GM12878 (cell line): ENCODE data around the gene TEX261. TPM values are rescaled to one million over a fixed set of nuclear protein-coding genes. Genes with fewer than 3 reads are reported as not detected.

Experiments used
- ATAC-seq: fragments of 200-7000 bp; cut with Tn5 transposase; 3 replicates; pipeline ENCODE4 v1.9.1; 2020; ENCODE audit warnings: mild to moderate bottlenecking, moderate library complexity
- BruUV-seq: library from RNA; stranded (reverse); fragments of 400-500 nt; replicated peaks from 2 replicates; lab custom pipeline; 2021; lab: Mats Ljungman, UMichigan
- CTCF ChIA-PET: fragments of 300-600 bp; sonication (Branson Sonifier 250); formaldehyde crosslinking; extraction: SDS; loops from one replicate; lab custom pipeline; 2021; ENCODE audit warnings: inconsistent platforms; lab: Yijun Ruan, JAX
- POLR2A ChIA-PET: fragments of 350-600 bp; formaldehyde crosslinking; extraction: SDS; loops from one replicate; lab custom pipeline; 2021; ENCODE audit warnings: inconsistent platforms; lab: Charles Lee
- RAD21 ChIA-PET: fragments of 300-600 bp; sonication (Branson Sonifier 250); formaldehyde crosslinking; loops from one replicate; lab custom pipeline; 2023; ENCODE audit warnings: antibody characterized with exemption; ENCODE audit not compliant: unreplicated experiment; lab: Charles Lee
- SMC1A ChIA-PET: fragments of 300-600 bp; sonication (Branson Sonifier 250); formaldehyde crosslinking; loops from one replicate; lab custom pipeline; 2023; ENCODE audit not compliant: unreplicated experiment, uncharacterized antibody; lab: Charles Lee
- DNase-seq: peaks from one replicate; pipeline ENCODE4 v3.0.0-alpha.2; 2011; ENCODE audit warnings: low read depth, low spot score
- FAIRE-seq: peaks from 3 replicates; lab custom pipeline; 2011; peaks lifted over from hg19 to GRCh38; lab: Jason Lieb, UNC
- H2AFZ ChIP-seq: 2 replicates; pipeline ENCODE4 v1.6.0; 2011; ENCODE audit warnings: low read depth, low read length, control low read depth; ENCODE audit not compliant: control insufficient read depth
- H3K27ac ChIP-seq: 2 replicates; pipeline ENCODE4 v1.5.1; 2011; ENCODE audit warnings: control low read depth; ENCODE audit not compliant: control insufficient read depth, insufficient read depth
- H3K27me3 ChIP-seq, 2 experiments: replicated peaks in 1 of 2; 2 replicates each; pipeline versions ENCODE4 v1.6.0 to v1.6.1; 2011; ENCODE audit warnings: low read length in 1 of 2; ENCODE audit not compliant: control insufficient read depth in 2 of 2, insufficient read depth in 2 of 2
- H3K36me3 ChIP-seq, 2 experiments: 2 replicates each; pipeline ENCODE4 v1.5.1; 2011; ENCODE audit warnings: low read length in 1 of 2; ENCODE audit not compliant: control insufficient read depth in 2 of 2, insufficient read depth in 2 of 2
- H3K4me1 ChIP-seq: 2 replicates; pipeline ENCODE4 v1.6.1; 2011; ENCODE audit warnings: mild to moderate bottlenecking, low read length, moderate library complexity, mixed read lengths; ENCODE audit not compliant: control insufficient read depth, insufficient read depth
- H3K4me2 ChIP-seq: 2 replicates; pipeline ENCODE4 v1.6.0; 2011; ENCODE audit warnings: control low read depth; ENCODE audit not compliant: control insufficient read depth, insufficient read depth
- H3K4me3 ChIP-seq: fragments of 200-600 bp; sonication (generic); 2 replicates; pipeline ENCODE4 v1.5.1; 2016
- H3K79me2 ChIP-seq: 2 replicates; pipeline ENCODE4 v1.6.0; 2011; ENCODE audit warnings: low read length; ENCODE audit not compliant: control insufficient read depth, insufficient read depth
- H3K9ac ChIP-seq: 2 replicates; pipeline ENCODE4 v1.8.0; 2011; ENCODE audit warnings: low read length, control low read depth, mixed read lengths; ENCODE audit not compliant: control insufficient read depth, insufficient read depth
- H3K9me3 ChIP-seq: replicated peaks from 3 replicates; pipeline ENCODE4 v1.5.1; 2011; ENCODE audit warnings: mild to moderate bottlenecking, low read length; ENCODE audit not compliant: control insufficient read depth, insufficient read depth
- H4K20me1 ChIP-seq: 2 replicates; pipeline ENCODE4 v1.6.0; 2011; ENCODE audit not compliant: control insufficient read depth, insufficient read depth
- CHD2 ChIP-seq: IDR thresholded peaks from 2 replicates; pipeline ENCODE4 v1.6.1; 2011; ENCODE audit warnings: low read depth, low read length, improper control_type of control experiment, borderline replicate concordance
- HCFC1 ChIP-seq: fragments of 150-350 bp; IDR thresholded peaks from 2 replicates; pipeline ENCODE4 v1.6.1; 2014; ENCODE audit warnings: low read length
- JUNB ChIP-seq: IDR thresholded peaks from 2 replicates; pipeline ENCODE4 v1.6.1; 2016; ENCODE audit warnings: antibody characterized with exemption, mild to moderate bottlenecking
- MTA2 ChIP-seq: fragments of 450-650 bp; IDR thresholded peaks from 2 replicates; pipeline ENCODE4 v1.6.1; 2016; ENCODE audit warnings: low read depth, mild to moderate bottlenecking, moderate library complexity
- NKRF ChIP-seq: fragments of 450-650 bp; conservative IDR thresholded peaks from 2 replicates; pipeline ENCODE4 v1.6.1; 2017; ENCODE audit warnings: mild to moderate bottlenecking, moderate library complexity
- PRDM15 ChIP-seq: fragments of 450-650 bp; formaldehyde crosslinking; IDR thresholded peaks from 2 replicates; pipeline ENCODE4 v1.4.0; 2020; ENCODE audit warnings: mild to moderate bottlenecking, moderate library complexity
- RELB ChIP-seq: fragments of 450-650 bp; IDR thresholded peaks from 2 replicates; pipeline ENCODE4 v1.6.1; 2017; ENCODE audit warnings: low read depth, mild to moderate bottlenecking, moderate library complexity
- SUPT20H ChIP-seq: IDR thresholded peaks from 2 replicates; pipeline ENCODE4 v1.6.1; 2011; ENCODE audit warnings: low read depth, mild to moderate bottlenecking, low read length, moderate library complexity, borderline replicate concordance; ENCODE audit not compliant: control insufficient read depth
- WGBS: methylation state at CpG from one replicate; pipeline ENCODE4 v1.1.6; 2016; ENCODE audit warnings: low lambda C conversion rate; ENCODE audit not compliant: insufficient replicate concordance, insufficient coverage; ENCODE audit errors: missing lambda C conversion rate; 5-methylcytosine and 5-hydroxymethylcytosine counted together
- in situ Hi-C: fragments of 300-500 bp; cut with MboI; formaldehyde crosslinking; loops from 9 replicates; pipeline ENCODE4 v1.14.3; 2018; ENCODE audit warnings: mixed read lengths
- intact Hi-C: fragments of 100-400 bp; cut with micrococcal nuclease; formaldehyde crosslinking; loops from one replicate; pipeline ENCODE4 v1.14.2; 2022; ENCODE audit not compliant: unreplicated experiment
- polyA plus RNA-seq, 11 experiments: library from polyadenylated mRNA; depleted of rRNA in 4 of 11; unstranded in 6 of 11; stranded (reverse) in 5 of 11; fragments of >200 nt; fragmentation: Nextera tagmentation in 4 of 11; fragmentation: Illumina TruSeq in 1 of 11; extraction: Ambion mirVana in 4 of 11; extraction: Trizol in 1 of 11; gene quantifications; 1 replicate in 1 of 11; 2 replicates in 10 of 11; pipeline versions ENCODE4 v1.2.1 to v1.2.3, GENCODE V29; 2011 to 2016; ENCODE audit warnings: inconsistent platforms in 2 of 11, missing spikeins in 2 of 11, low read depth in 1 of 11
- total RNA-seq, 4 experiments: library from RNA; depleted of rRNA in 3 of 4; stranded (reverse); fragments of >200 nt in 3 of 4; fragmentation: Illumina TruSeq in 1 of 4; extraction: Trizol in 1 of 4; gene quantifications; 2 replicates each; pipeline versions ENCODE4 v1.2.1 to v1.2.3, GENCODE V29; 2013 to 2021

TEX261 gene
- total and polyA plus RNA-seq, 10 of the 15 experiments (the other 5 are each of a cell fraction or from before 2014, with no cell fraction given), result 5.5 to 75.6 (median 40.3) TPM

- TF ChIP-seq PRDM15 (no peak), SUPT20H (no peak)
- TF ChIP-seq, all 136 proteins: peak for 0
Measured at GRCh38 chr2:70954886-70955285, 39.8 kb downstream of the TEX261 start (continued).

GRCh38 chr2:70949086-70949485 lies 45.6 kb downstream of the TEX261 start:
- no peak overlapping the region for H3K4me3 ChIP-seq
- BruUV-seq, result no TSS peak
- no peak for TF ChIP-seq RELB
- no peak for TF ChIP-seq MTA2
- no peak for TF ChIP-seq NKRF
- TF ChIP-seq JUNB, result no peak
- TF ChIP-seq HCFC1, result no peak
- TF ChIP-seq CHD2, result no peak
- TF ChIP-seq, all 136 proteins: peak for 0
- no peaks in the 10 kb centered on the region for H3K27me3 ChIP-seq
- no peak overlapping the region for H3K9ac ChIP-seq
- H3K79me2 ChIP-seq, result no peaks in the 10 kb centered on the region
- H3K9me3 ChIP-seq, result no peaks in the 10 kb centered on the region
- ChIA-PET POLR2A (no interaction called here), RAD21 (interaction anchor here (1.0 to 1.3 kb wide), 3 partner anchors 29 to 87 kb away, joined by 3 to 12 read pairs (median 4); no protein-coding TSS in a partner anchor), CTCF (interaction anchor here (0.6 to 5.3 kb wide), 27 partner anchors 8 to 645 kb away, joined by 3 to 94 read pairs (median 5); partner anchors contain the start of genes ANKRD53 and ATP6V1B1), SMC1A (interaction anchor here (1.0 kb wide), 1 partner anchor 29 kb away, joined by 3 read pairs; no protein-coding TSS in a partner anchor)
- H3K4me1 ChIP-seq, result no peaks in the 10 kb centered on the region; the same call in 1 of the 2 replicates
- DNase-seq (no peak), ATAC-seq (no peak), FAIRE-seq (no peak)
- in situ Hi-C loops, result loop anchor here (5.0 to 10.0 kb wide), 2 partner anchors 82 to 644 kb away; partner anchors contain the start of gene FAM136A
- 40% methylated on average over 11 of the region's 11 CpGs for WGBS
- H3K4me2 ChIP-seq, result no peak overlapping the region
- no peaks in the 10 kb centered on the region for H4K20me1 ChIP-seq
- no peak overlapping the region for H2AFZ ChIP-seq
- no peak overlapping the region for H3K27ac ChIP-seq
- H3K36me3 ChIP-seq, result no peaks in the 10 kb centered on the region
- intact Hi-C loops, result loop anchor here (2.0 to 10.0 kb wide), 2 partner anchors 158 to 644 kb away; partner anchors contain the start of genes FAM136A and FIGLA
